Panc1 (cell line): ENCODE results near the gene OLAH.

Experiments used
- POLR2AphosphoS5 ChIP-seq: IDR thresholded peaks from 2 replicates; pipeline ENCODE4 v1.6.1; 2012; ENCODE audit warnings: mild to moderate bottlenecking, low read depth, low read length, moderate library complexity
- TF ChIP-seq, protein P1 (sequence below): fragments of 450-650 bp; IDR thresholded peaks from 2 replicates; pipeline ENCODE4 v1.5.1; 2017; ENCODE audit warnings: mild to moderate bottlenecking

DNA sequence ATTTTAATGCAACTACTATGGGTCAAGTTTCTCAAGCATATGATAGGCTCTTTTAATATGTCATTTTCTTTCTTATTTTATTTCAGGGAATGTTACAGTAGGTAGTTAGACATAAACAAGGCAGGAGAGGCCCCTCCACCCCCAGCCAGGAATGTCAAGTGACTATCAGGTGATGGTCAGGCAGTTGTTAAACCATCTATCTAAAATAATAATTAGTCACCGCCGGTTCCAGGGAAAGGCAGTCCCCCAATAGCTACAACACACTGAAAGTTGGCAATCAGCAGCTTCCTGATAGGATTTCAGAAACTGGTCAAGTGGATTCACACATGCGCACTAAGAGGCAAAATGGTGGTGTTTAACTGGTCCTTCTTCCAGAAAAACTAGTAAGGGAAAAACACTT lies 9.3 kb downstream of the OLAH start:
- TF ChIP-seq, protein P1, sequence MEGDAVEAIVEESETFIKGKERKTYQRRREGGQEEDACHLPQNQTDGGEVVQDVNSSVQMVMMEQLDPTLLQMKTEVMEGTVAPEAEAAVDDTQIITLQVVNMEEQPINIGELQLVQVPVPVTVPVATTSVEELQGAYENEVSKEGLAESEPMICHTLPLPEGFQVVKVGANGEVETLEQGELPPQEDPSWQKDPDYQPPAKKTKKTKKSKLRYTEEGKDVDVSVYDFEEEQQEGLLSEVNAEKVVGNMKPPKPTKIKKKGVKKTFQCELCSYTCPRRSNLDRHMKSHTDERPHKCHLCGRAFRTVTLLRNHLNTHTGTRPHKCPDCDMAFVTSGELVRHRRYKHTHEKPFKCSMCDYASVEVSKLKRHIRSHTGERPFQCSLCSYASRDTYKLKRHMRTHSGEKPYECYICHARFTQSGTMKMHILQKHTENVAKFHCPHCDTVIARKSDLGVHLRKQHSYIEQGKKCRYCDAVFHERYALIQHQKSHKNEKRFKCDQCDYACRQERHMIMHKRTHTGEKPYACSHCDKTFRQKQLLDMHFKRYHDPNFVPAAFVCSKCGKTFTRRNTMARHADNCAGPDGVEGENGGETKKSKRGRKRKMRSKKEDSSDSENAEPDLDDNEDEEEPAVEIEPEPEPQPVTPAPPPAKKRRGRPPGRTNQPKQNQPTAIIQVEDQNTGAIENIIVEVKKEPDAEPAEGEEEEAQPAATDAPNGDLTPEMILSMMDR = no peak
- no peak for TF ChIP-seq POLR2AphosphoS5
